Erythroblast (primary cell): ENCODE measurements around the gene PDE2A.

ENCODE experiments used
- GATA1 ChIP-seq: IDR thresholded peaks from 2 replicates; pipeline ENCODE4 v1.6.1; 2011; ENCODE audit warnings: low read depth, mild to moderate bottlenecking, control low read depth, low read length, moderate library complexity
- POLR2A ChIP-seq: IDR thresholded peaks from 2 replicates; pipeline ENCODE4 v1.6.1; 2011; ENCODE audit warnings: mild to moderate bottlenecking, low read length

DNA sequence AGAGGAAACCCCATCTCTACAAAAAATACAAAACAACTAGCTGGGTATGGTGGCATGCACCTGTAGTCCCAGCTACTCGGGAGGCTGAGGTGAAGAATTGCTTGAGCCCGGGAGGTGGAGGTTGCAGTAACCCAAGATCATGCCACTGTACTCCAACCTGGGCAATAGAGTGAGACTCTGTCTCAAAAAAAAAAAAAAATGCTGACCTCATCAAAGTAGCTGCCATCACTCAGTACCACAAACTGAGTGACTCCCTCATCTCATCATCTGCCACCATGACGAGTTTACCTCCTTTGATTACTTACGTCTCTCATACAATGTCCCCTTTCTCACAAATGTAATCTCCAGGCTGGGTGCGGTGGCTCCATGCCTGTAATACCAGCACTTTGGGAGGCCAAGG is 122.7 kb downstream of the PDE2A start:
- TF ChIP-seq POLR2A = no peak
- TF ChIP-seq GATA1 = no peak
